ENCODE data around the gene RAD51B.

GRCh38 chr14:68076451-68076850, 256.9 kb downstream of the RAD51B start:
- no peak for TF ChIP-seq POLR2AphosphoS5 (IDR thresholded peaks at IDR 0.05; ENCODE audit: low read depth, low read length)
- TF ChIP-seq POLR2A (IDR thresholded peaks at IDR 0.05; ENCODE audit: low read depth, low read length), result no peak
- no peak for TF ChIP-seq TAF1 (IDR thresholded peaks at IDR 0.05; ENCODE audit: low read depth, low read length)
- TF ChIP-seq SPI1 (IDR thresholded peaks at IDR 0.05; ENCODE audit: low read depth, low read length), result no peak
- no peak for TF ChIP-seq POU2F2 (IDR thresholded peaks at IDR 0.05; ENCODE audit: low read depth, low read length)

All from GM12891 (cell line).